ENCODE results near the gene STN1. TPM values are rescaled to one million over a fixed set of nuclear protein-coding genes. Genes with fewer than 3 reads are reported as not detected.

The STN1 gene
- total RNA-seq, 2 experiments from 2014 or later, result 53.7 to 58.5 TPM

DNA sequence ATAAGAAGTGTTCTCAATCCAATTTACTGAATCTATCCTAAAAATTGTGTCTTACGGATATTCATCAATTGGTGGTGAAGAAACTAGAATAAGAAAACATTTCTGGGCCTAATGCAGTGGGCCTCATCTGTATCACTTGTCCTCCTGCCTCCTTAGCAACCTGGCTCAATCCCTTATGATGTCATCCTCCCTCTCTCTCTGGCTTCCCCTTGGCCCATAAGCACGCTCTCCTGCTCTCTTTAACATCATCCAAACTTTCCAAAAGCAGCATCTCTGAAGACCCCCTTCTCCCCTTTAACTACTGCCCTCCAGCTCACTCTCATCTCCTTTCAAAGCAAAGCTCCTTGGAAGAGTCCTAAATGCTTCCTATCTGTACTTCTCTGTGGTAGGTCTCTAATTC is 4.7 kb upstream of the STN1 start:
- Mint-ChIP-seq H3K9me3 (no peaks in the 10 kb centered on the region), H3K4me1 (peaks cover 4% of the 10 kb centered on the region), H3K27ac (no peak overlapping the region), H3K27me3 (peaks cover 2% of the 10 kb centered on the region), H3K4me3 (no peak overlapping the region), H3K36me3 (peaks cover 2% of the 10 kb centered on the region)
- DNase-seq, result no peak
- POLR2A ChIA-PET, result interaction anchor here (2.9 kb wide), 1 partner anchor 199 kb away, joined by 12 read pairs; the partner anchor contains the start of gene SFR1
- ATAC-seq (ENCODE audit: low read depth), result no peak

DNA sequence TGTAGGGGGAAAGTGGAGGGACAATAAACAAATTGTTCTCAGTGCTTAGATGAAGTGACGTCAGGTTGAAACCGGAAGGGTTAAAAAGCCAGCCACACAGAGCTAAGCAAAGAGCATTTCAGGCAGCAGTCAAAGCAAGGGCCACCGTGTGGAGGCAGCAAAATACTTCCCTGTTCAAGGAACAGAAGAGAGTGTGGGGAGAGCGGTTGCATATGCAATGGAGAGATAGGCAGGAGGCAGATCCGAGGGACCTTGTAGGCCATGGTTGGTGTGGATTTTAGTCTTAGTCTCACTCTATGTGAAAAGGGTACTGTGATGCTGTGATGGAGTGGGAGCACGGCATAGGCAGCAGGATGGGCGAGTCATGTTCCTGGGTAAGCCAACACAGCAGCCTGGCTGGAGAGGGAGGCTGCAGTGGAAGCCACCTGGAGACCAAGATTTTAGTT is 3.8 kb upstream of the STN1 start:
- H3K36me3 Mint-ChIP-seq, result peaks cover 4% of the 10 kb centered on the region
- peak; percentile 8 for ATAC-seq (ENCODE audit: low read depth)
- H3K4me3 Mint-ChIP-seq, result no peak overlapping the region
- DNase-seq, result no peak
- POLR2A ChIA-PET, result interaction anchor here (0.9 to 2.9 kb wide), 7 partner anchors 12 to 261 kb away, joined by 3 to 14 read pairs (median 4); partner anchors contain the start of gene SFR1
- no peak overlapping the region for H3K27ac Mint-ChIP-seq
- H3K27me3 Mint-ChIP-seq, result peaks cover 2% of the 10 kb centered on the region
- peaks cover 4% of the 10 kb centered on the region for H3K4me1 Mint-ChIP-seq
- no peaks in the 10 kb centered on the region for H3K9me3 Mint-ChIP-seq

DNA sequence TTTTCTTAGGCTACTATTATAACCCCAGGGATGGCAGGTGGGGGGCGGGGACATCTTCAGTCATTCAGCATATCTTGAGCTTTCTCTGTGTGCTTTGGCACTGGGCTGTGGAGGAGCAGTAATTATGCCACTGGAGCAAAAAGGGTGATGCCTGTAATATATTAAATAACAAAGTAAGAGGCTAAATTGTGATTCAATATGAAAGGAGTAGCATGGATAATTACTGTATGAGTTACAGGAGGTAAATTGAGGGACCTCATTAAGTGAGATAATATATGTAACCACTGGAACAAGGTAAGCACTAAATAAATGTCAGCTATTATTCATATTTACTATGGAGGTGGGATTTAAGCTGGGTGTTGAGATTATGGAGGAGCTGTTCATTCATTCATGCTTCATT is 3.3 kb upstream of the STN1 start:
- no peak overlapping the region for H3K27ac Mint-ChIP-seq
- ATAC-seq (ENCODE audit: low read depth) (no peak), DNase-seq (no peak)
- peaks cover 2% of the 10 kb centered on the region for H3K27me3 Mint-ChIP-seq
- H3K4me3 Mint-ChIP-seq, result no peak overlapping the region
- H3K9me3 Mint-ChIP-seq, result no peaks in the 10 kb centered on the region
- peaks cover 5% of the 10 kb centered on the region for H3K4me1 Mint-ChIP-seq
- H3K36me3 Mint-ChIP-seq, result peaks cover 4% of the 10 kb centered on the region
- POLR2A ChIA-PET, result interaction anchor here (0.7 to 2.9 kb wide), 8 partner anchors 10 to 260 kb away, joined by 3 to 14 read pairs (median 4); partner anchors contain the start of gene SFR1

DNA sequence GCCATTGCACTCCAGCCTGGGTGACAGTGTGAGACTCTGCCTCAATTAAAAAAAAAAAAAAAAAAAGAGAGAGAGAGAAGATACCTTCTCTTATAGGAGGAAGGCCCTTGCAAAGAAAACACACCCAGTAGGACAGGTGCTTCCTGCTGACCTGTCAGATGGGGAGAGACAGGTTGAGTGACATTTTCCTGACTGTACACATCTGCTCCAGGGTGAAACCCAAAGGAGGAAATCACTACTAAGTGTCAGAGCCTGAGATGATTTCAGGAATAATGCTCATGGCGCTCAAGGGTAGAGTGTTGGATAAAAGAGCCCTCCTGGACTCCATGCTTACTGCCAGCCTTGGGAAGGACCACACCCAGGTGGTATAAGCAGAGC is 1.7 kb upstream of the STN1 start:
- Mint-ChIP-seq H3K9me3 (peaks cover 4% of the 10 kb centered on the region), H3K36me3 (peaks cover 20% of the 10 kb centered on the region)

DNA sequence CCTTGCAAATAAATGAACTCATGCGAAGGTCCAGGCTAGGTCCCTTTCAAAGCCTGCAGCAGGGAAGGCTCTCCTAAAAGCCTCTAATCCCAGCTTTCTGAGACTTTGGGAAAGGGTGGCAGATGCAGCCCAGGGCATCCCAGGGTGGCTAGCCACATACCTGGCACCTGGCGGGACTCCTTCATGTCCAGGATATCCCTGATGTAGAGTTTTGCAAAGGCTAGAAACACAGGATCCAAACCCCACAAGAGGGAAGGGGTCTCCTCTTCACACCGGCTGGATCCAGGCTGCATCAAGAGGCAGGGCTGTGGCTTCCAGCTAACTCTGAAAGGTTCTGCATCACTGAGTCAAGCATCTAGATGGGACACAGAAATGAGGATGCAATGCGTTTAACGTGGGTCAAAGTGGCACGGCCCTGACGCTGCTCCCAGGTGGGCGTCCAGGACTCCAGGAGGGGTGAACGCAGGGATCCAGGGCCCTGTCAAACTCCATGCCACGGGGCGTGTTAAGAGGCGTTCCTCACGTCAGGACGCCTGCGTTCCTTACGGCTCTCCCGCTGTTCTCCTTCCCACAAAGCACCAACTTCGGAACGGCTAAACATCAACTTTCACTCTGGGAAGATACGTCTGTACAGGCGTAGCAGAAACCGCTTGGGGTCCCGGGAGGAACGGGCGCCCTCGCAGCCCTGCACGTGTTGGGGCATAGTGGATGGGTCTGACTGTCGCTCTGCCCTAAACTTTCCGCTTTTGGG is 507 bp downstream of the STN1 start:
- POLR2A ChIA-PET, result interaction anchor here (0.6 to 4.1 kb wide), 13 partner anchors 8 to 350 kb away, joined by 3 to 42 read pairs (median 5); partner anchors contain the start of genes SFR1 and SLK
- peak overlapping the region; percentile 96 for H3K27ac Mint-ChIP-seq
- H3K9me3 Mint-ChIP-seq, result peaks cover 4% of the 10 kb centered on the region
- H3K27me3 Mint-ChIP-seq, result no peaks in the 10 kb centered on the region
- peaks cover 33% of the 10 kb centered on the region for H3K36me3 Mint-ChIP-seq
- peak overlapping the region; percentile 97 for H3K4me3 Mint-ChIP-seq
- ATAC-seq (ENCODE audit: low read depth) (peak; percentile 3), DNase-seq (peak; percentile 50)
- peaks cover 35% of the 10 kb centered on the region for H3K4me1 Mint-ChIP-seq

More for the DNA sequence above, 1.7 kb upstream of the STN1 start:
- Mint-ChIP-seq H3K27me3 (no peaks in the 10 kb centered on the region), H3K4me1 (peaks cover 21% of the 10 kb centered on the region), H3K27ac (no peak overlapping the region), H3K4me3 (no peak overlapping the region)
- no peak for ATAC-seq (ENCODE audit: low read depth)
- no peak for DNase-seq
- POLR2A ChIA-PET, result interaction anchor here (1.2 to 4.1 kb wide), 2 partner anchors 10 to 46 kb away, joined by 3 to 42 read pairs; no protein-coding TSS in a partner anchor

DNA sequence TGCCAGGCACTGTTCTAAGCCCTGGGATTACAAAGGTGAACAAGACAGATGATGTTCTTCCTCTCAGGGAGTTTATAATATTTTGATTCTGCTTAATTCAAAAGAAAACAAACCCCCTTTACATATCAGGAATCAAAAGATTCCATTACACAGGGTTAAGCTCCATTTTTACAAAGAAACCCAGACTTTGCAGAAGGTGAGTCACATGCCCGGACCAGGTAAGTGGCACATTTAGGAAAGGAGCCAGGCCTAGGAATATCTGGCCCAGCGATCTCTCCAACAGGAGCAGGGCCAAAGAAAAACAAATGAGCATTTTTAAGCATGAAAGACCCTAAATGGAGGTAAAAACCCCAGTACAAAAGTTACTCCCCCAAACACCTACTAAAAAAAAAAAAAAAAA is 1.1 kb downstream of the STN1 start:
- POLR2A ChIA-PET, result interaction anchor here (0.7 to 4.1 kb wide), 10 partner anchors 7 to 351 kb away, joined by 3 to 42 read pairs (median 6); partner anchors contain the start of genes SFR1 and SLK
- H3K4me1 Mint-ChIP-seq, result peaks cover 41% of the 10 kb centered on the region
- DNase-seq, result no peak
- peak overlapping the region; percentile 97 for H3K4me3 Mint-ChIP-seq
- peaks cover 4% of the 10 kb centered on the region for H3K9me3 Mint-ChIP-seq
- no peaks in the 10 kb centered on the region for H3K27me3 Mint-ChIP-seq
- no peak for ATAC-seq (ENCODE audit: low read depth)
- H3K27ac Mint-ChIP-seq, result peak overlapping the region; percentile 96
- H3K36me3 Mint-ChIP-seq, result peaks cover 34% of the 10 kb centered on the region

DNA sequence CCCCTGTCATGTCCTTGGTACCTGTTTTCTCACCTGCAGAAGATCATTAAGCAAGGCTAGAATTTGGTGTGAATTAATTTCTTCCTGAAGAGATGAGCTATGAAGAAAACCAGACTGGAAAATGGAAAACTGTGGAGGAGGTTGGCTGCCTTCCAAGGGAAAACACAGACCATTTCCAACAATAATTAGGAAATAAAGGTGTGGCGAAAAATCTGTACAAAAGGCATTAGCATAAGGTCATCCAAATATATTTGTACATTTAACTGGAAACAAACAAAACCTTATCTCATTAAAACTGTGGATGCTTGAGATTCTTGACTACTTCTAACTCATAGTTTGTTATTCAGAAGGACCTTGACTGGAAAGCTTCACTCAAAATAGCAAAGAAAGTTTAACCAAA is 1.7 kb downstream of the STN1 start:
- Mint-ChIP-seq H3K36me3 (peaks cover 34% of the 10 kb centered on the region), H3K4me1 (peaks cover 47% of the 10 kb centered on the region), H3K27me3 (no peaks in the 10 kb centered on the region), H3K4me3 (peak overlapping the region; percentile 97), H3K9me3 (peaks cover 4% of the 10 kb centered on the region), H3K27ac (peak overlapping the region; percentile 96)
- ATAC-seq (ENCODE audit: low read depth) (no peak), DNase-seq (no peak)
- POLR2A ChIA-PET, result interaction anchor here (1.0 to 4.1 kb wide), 7 partner anchors 7 to 352 kb away, joined by 3 to 42 read pairs (median 11); partner anchors contain the start of gene SLK

DNA sequence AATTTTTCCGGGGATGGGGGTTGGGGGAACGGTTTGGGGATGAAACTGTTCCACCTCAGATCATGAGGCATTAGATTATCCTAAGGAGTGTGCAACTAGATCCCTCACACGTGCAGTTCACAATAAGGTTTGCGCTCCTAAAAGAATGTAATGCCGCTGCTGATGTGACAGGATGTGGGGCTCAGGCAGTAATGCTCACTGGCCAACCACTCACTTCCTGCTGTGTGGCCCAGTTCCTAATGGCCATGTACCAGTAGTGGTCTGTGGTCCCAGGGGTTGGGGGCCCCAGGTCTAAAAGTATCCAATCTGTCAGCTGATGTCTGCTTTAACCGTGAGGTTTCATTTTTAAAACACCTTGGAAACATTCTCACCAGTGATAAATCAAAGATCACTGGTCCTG is 2.2 kb downstream of the STN1 start:
- Mint-ChIP-seq H3K9me3 (peaks cover 4% of the 10 kb centered on the region), H3K4me3 (peak overlapping the region; percentile 97), H3K27me3 (no peaks in the 10 kb centered on the region), H3K27ac (peak overlapping the region; percentile 96), H3K36me3 (peaks cover 34% of the 10 kb centered on the region), H3K4me1 (peaks cover 49% of the 10 kb centered on the region)
- DNase-seq (peak; percentile 61), ATAC-seq (ENCODE audit: low read depth) (no peak)
- POLR2A ChIA-PET, result interaction anchor here (2.0 to 4.1 kb wide), 3 partner anchors 6 to 21 kb away, joined by 11 to 42 read pairs (median 21); no protein-coding TSS in a partner anchor

DNA sequence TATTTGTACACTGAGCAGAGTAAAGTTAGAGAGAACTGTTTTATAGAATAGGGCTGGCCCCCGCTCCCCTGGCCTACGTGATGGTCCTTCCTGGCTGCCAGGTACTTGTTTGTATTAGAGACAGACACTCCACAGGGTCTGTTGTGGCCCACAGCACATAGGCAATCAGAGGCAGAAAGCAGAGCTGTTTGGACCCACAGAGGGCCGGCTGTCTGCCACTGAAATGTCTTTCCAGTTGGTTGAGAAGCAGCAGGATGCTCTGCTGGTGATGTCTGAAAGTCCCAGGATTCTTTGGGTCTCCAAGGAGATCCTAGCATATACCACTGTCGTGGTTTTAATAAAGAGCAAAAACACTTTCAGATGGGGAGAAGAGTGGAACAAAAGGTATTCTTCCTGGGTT is 5.2 kb downstream of the STN1 start:
- POLR2A ChIA-PET, result interaction anchor here (1.0 to 1.9 kb wide), 4 partner anchors 10 to 209 kb away, joined by 3 to 7 read pairs (median 4); partner anchors contain the start of gene SFR1
- Mint-ChIP-seq H3K4me3 (peak overlapping the region; percentile 57), H3K27me3 (no peaks in the 10 kb centered on the region), H3K36me3 (peaks cover 39% of the 10 kb centered on the region), H3K27ac (peak overlapping the region; percentile 95), H3K9me3 (peaks cover 4% of the 10 kb centered on the region), H3K4me1 (peaks cover 68% of the 10 kb centered on the region)
- no peak for DNase-seq
- no peak for ATAC-seq (ENCODE audit: low read depth)

DNA sequence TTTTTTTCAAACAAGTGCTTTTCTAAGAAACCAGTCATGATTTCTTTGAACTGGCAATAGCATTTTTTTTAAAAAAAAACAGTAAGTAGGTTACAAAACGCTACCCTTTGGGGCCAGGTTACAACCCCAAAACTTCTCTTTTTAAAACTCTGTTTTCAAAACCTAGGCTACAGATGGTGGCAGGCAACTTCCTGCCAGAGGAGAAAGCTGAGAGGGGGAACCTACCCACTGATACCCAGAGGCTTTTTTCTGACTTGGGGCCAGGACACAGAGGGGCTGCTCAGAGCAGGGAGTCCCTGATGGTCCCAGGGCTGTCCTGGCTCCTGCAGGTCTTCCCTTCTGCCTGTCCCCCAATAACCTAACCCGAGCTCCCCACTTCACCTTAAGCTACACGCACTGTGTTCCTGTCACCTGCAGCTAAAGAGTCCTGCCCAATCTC is 6.9 kb downstream of the STN1 start:
- H3K27me3 Mint-ChIP-seq, result no peaks in the 10 kb centered on the region
- POLR2A ChIA-PET, result interaction anchor here (0.6 to 4.2 kb wide), 7 partner anchors 7 to 210 kb away, joined by 3 to 42 read pairs (median 10); partner anchors contain the start of genes SFR1, SLK and STN1
- DNase-seq, result peak; percentile 70
- peaks cover 4% of the 10 kb centered on the region for H3K9me3 Mint-ChIP-seq
- H3K27ac Mint-ChIP-seq, result peak overlapping the region; percentile 95
- ATAC-seq (ENCODE audit: low read depth), result peak; percentile 76
- H3K36me3 Mint-ChIP-seq, result peaks cover 36% of the 10 kb centered on the region
- H3K4me3 Mint-ChIP-seq, result peak overlapping the region; percentile 86
- H3K4me1 Mint-ChIP-seq, result peaks cover 71% of the 10 kb centered on the region

DNA sequence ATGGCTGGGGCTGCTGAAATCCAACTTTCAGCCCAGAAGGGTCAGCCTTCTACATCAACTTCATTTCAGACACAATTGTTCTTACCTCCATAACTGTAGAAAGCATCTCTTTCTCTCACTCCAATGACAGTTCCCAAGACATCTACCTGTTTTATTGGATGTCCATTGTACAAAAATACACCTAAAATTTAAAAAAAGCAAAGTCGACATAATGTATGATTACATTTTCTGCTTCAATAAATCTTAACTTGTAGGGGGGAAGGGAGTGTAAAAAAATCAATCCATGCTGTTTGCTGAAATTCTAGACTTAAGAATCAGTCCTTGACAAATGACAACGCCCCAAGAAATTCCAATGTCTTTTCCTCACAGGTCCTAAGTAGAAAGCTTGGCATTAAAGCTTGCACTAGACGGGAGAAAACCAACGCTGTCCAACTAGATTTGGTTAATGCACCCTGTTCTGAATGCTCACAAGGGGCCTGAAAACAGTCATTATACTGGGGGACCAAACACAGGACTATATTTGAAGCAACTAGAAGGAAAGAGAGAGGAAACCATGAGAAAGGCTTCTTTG is 7.5 kb downstream of the STN1 start:
- POLR2A ChIA-PET, result interaction anchor here (1.1 to 4.2 kb wide), 7 partner anchors 7 to 211 kb away, joined by 3 to 42 read pairs (median 10); partner anchors contain the start of genes SFR1, SLK and STN1
- DNase-seq (no peak), ATAC-seq (ENCODE audit: low read depth) (peak; percentile 41)
- Mint-ChIP-seq H3K4me3 (peak overlapping the region; percentile 86), H3K27me3 (no peaks in the 10 kb centered on the region), H3K9me3 (peaks cover 4% of the 10 kb centered on the region), H3K36me3 (peaks cover 31% of the 10 kb centered on the region), H3K4me1 (peaks cover 71% of the 10 kb centered on the region), H3K27ac (peak overlapping the region; percentile 95)

DNA sequence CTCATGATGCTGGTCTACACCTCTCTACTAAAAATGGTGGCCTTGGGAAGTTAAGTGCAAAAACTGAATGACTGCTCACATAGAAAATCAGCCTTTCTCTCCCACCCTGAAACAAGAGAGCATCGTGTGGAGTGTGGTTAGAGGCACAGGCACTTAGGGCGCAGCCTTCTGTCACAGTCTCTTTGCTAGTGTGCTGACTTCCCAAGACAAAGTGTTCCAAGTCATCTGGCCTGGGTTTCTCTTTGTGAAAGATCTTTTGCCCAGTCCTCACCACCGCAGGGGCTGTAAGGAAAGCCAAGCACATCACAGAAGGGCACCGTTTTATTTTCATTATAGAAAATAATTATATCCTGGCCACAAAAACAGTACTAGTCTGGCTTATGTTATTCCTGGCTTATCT is 12.5 kb downstream of the STN1 start:
- Mint-ChIP-seq H3K9me3 (no peaks in the 10 kb centered on the region), H3K27ac (peak overlapping the region; percentile 73), H3K36me3 (peaks cover 34% of the 10 kb centered on the region), H3K4me1 (peaks cover 60% of the 10 kb centered on the region), H3K4me3 (peak overlapping the region; percentile 57), H3K27me3 (no peaks in the 10 kb centered on the region)
- POLR2A ChIA-PET, result no interaction called here
- DNase-seq, result no peak
- no peak for ATAC-seq (ENCODE audit: low read depth)

DNA sequence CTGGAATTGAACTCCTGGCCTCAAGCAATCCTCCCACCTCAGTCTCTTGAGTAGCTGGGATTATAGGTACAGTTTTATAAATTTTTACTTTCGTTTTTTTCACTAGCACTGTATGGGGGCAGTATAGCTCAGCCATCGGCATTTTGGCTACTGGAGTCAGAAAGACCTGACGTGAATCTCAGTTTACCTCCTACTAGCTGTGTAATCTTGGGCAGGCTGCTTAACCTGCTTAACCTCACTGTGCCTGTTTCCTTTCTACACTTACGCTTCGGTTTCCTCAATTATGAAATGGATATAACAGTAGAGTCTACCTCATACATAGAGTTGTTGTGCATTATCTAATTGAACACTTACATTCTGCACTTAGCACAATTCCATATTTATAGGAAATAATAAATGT is 16.7 kb downstream of the STN1 start:
- peaks cover 43% of the 10 kb centered on the region for H3K36me3 Mint-ChIP-seq
- H3K4me3 Mint-ChIP-seq, result peak overlapping the region; percentile 65
- peaks cover 37% of the 10 kb centered on the region for H3K4me1 Mint-ChIP-seq

More for the DNA sequence above, 16.7 kb downstream of the STN1 start:
- Mint-ChIP-seq H3K27ac (peak overlapping the region; percentile 23), H3K9me3 (no peaks in the 10 kb centered on the region), H3K27me3 (no peaks in the 10 kb centered on the region)
- POLR2A ChIA-PET, result interaction anchor here (0.5 to 4.4 kb wide), 9 partner anchors 10 to 220 kb away, joined by 3 to 21 read pairs (median 5); partner anchors contain the start of genes SFR1, SLK and STN1
- DNase-seq, result no peak
- peak; percentile 90 for ATAC-seq (ENCODE audit: low read depth)

All from activated naive CD8-positive, alpha-beta T cell treated with anti-CD3 and anti-CD28 coated beads, Interleukin-2, amount 10 ng/mL, durations not matched to agents 7 days and 5 days (primary cell).